Smooth muscle cell (in vitro differentiated cells): Measurements from ENCODE around the gene TAC4. TPM values are rescaled to one million over a fixed set of nuclear protein-coding genes. Genes with fewer than 3 reads are reported as not detected.

Source experiments
- DNase-seq: peaks from one replicate; lab custom pipeline; 2025; ENCODE audit not compliant: unreplicated experiment; lab: John Stamatoyannopoulos, UW
- H2AFZ ChIP-seq: fragments of 200-600 bp; sonication (generic); 2 replicates; pipeline ENCODE4 v1.6.0; 2016; ENCODE audit warnings: antibody characterized with exemption, low read depth, mild to moderate bottlenecking
- H3F3A ChIP-seq: fragments of 200-600 bp; sonication (generic); 2 replicates; pipeline ENCODE4 v1.6.0; 2017; ENCODE audit warnings: antibody characterized with exemption, low read depth
- H3K27ac ChIP-seq: fragments of 200-600 bp; sonication (generic); 2 replicates; pipeline ENCODE4 v1.5.1; 2016; ENCODE audit warnings: low read depth, mild to moderate bottlenecking
- H3K27me3 ChIP-seq: fragments of 200-600 bp; sonication (generic); 2 replicates; pipeline ENCODE4 v1.6.1; 2016; ENCODE audit warnings: low read depth, mild to moderate bottlenecking
- H3K36me3 ChIP-seq: fragments of 200-600 bp; sonication (generic); 2 replicates; pipeline ENCODE4 v1.5.1; 2016; ENCODE audit warnings: low read depth
- H3K4me1 ChIP-seq: fragments of 200-600 bp; sonication (generic); 2 replicates; pipeline ENCODE4 v1.5.1; 2016; ENCODE audit warnings: low read depth
- H3K4me2 ChIP-seq: fragments of 200-600 bp; sonication (generic); 2 replicates; pipeline ENCODE4 v1.6.0; 2016; ENCODE audit warnings: mild to moderate bottlenecking
- H3K4me3 ChIP-seq: fragments of 200-600 bp; sonication (generic); 2 replicates; pipeline ENCODE4 v1.5.1; 2016; ENCODE audit warnings: mild to moderate bottlenecking
- H3K79me2 ChIP-seq: fragments of 200-600 bp; sonication (generic); 2 replicates; pipeline ENCODE4 v1.6.0; 2016; ENCODE audit warnings: low read depth, mild to moderate bottlenecking
- H3K9ac ChIP-seq: fragments of 200-600 bp; sonication (generic); 2 replicates; pipeline ENCODE4 v1.6.0; 2016; ENCODE audit warnings: low read depth
- H3K9me3 ChIP-seq: fragments of 200-600 bp; sonication (generic); replicated peaks from 2 replicates; pipeline ENCODE4 v1.5.1; 2016; ENCODE audit warnings: low read depth
- H4K20me1 ChIP-seq: fragments of 200-600 bp; sonication (generic); 2 replicates; pipeline ENCODE4 v1.6.0; 2016; ENCODE audit warnings: low read depth
- CTCF ChIP-seq: fragments of 200-600 bp; sonication (generic); IDR thresholded peaks from 2 replicates; pipeline ENCODE4 v1.5.1; 2017; ENCODE audit warnings: borderline replicate concordance, mild to moderate bottlenecking, antibody characterized with exemption; ENCODE audit not compliant: insufficient read depth, poor library complexity, severe bottlenecking
- WGBS: methylation state at CpG from one replicate; pipeline ENCODE4 v1.1.7; 2016; ENCODE audit warnings: low lambda C conversion rate; 5-methylcytosine and 5-hydroxymethylcytosine counted together
- polyA plus RNA-seq: library from polyadenylated mRNA; unstranded; fragments of >200 nt; fragmentation: Nextera tagmentation; extraction: Ambion mirVana; gene quantifications from 2 replicates; pipeline ENCODE4 v1.2.1, GENCODE V29; 2016
- total RNA-seq: library from RNA; depleted of rRNA; stranded (reverse); fragments of >200 nt; gene quantifications from 2 replicates; pipeline ENCODE4 v1.2.3, GENCODE V29; 2014

The TAC4 gene
- total and polyA plus RNA-seq, 2 experiments from 2014 or later = not detected

- TF ChIP-seq CTCF = no peak
These were observed 29.9 kb downstream of the TAC4 start for GRCh38 chr17:49817993-49818392.

GRCh38 chr17:49815761-49816281, 32.0 kb downstream of the TAC4 start:
- Histone ChIP-seq H3K4me1 (peaks cover 22% of the 10 kb centered on the region), H3K79me2 (no peaks in the 10 kb centered on the region), H4K20me1 (peaks cover 46% of the 10 kb centered on the region), H3F3A (no peaks in the 10 kb centered on the region), H3K4me2 (no peak overlapping the region), H3K4me3 (no peak overlapping the region), H3K36me3 (peaks cover 4% of the 10 kb centered on the region), H2AFZ (no peak overlapping the region), H3K27ac (peak overlapping the region; percentile 32), H3K9ac (no peak overlapping the region), H3K27me3 (no peaks in the 10 kb centered on the region), H3K9me3 (no peaks in the 10 kb centered on the region)
- 43% methylated on average over 9 of the region's 9 CpGs for WGBS
- no peak for DNase-seq
- TF ChIP-seq CTCF = no peak

More at GRCh38 chr17:49817993-49818392, 29.9 kb downstream of the TAC4 start:
- DNase-seq = no peak
- Histone ChIP-seq H4K20me1 (peaks cover 65% of the 10 kb centered on the region), H3K4me1 (peaks cover 22% of the 10 kb centered on the region), H3F3A (peaks cover 10% of the 10 kb centered on the region), H3K36me3 (no peaks in the 10 kb centered on the region), H2AFZ (no peak overlapping the region), H3K4me2 (no peak overlapping the region), H3K79me2 (no peaks in the 10 kb centered on the region), H3K9ac (no peak overlapping the region), H3K27me3 (no peaks in the 10 kb centered on the region), H3K27ac (no peak overlapping the region), H3K9me3 (no peaks in the 10 kb centered on the region), H3K4me3 (no peak overlapping the region)
- 100% methylated on average over 4 of the region's 4 CpGs for WGBS

- Histone ChIP-seq H3K36me3 (peaks cover 4% of the 10 kb centered on the region), H3K27me3 (no peaks in the 10 kb centered on the region), H3K4me3 (no peak overlapping the region), H3K9me3 (no peaks in the 10 kb centered on the region), H3K27ac (peak overlapping the region; percentile 32), H2AFZ (no peak overlapping the region), H3K79me2 (no peaks in the 10 kb centered on the region), H3K9ac (no peak overlapping the region), H4K20me1 (peaks cover 39% of the 10 kb centered on the region), H3K4me1 (peaks cover 22% of the 10 kb centered on the region), H3F3A (no peaks in the 10 kb centered on the region), H3K4me2 (no peak overlapping the region)
- WGBS = 39% methylated on average over 4 of the region's 4 CpGs
- DNase-seq = no peak
- no peak for TF ChIP-seq CTCF
These were observed 32.9 kb downstream of the TAC4 start for GRCh38 chr17:49814781-49815529.
